AG08395 (cell line): Measurements from ENCODE around the gene SEC24D.
"Not testable (repeated sequence)": the region's sequence is repeated elsewhere in the genome, so short reads cannot be mapped to it uniquely, and the experiment has no call there.

Source experiments
- DNase-seq: peaks from one replicate; pipeline ENCODE4 v3.0.0; 2012; ENCODE audit warnings: mixed read lengths, low spot score

The SEC24D gene

GRCh38 chr4:118811832-118812231, 24.1 kb downstream of the SEC24D start:
- no peak for DNase-seq

- DNase-seq, result peak; percentile 58
Observed at GRCh38 chr4:118810991-118811764, 24.7 kb downstream of the SEC24D start.

- no peak for DNase-seq
Observed at GRCh38 chr4:118807659-118808058, 28.3 kb downstream of the SEC24D start.

- DNase-seq, result no peak
Observed at GRCh38 chr4:118803253-118803652, 32.7 kb downstream of the SEC24D start.

DNA sequence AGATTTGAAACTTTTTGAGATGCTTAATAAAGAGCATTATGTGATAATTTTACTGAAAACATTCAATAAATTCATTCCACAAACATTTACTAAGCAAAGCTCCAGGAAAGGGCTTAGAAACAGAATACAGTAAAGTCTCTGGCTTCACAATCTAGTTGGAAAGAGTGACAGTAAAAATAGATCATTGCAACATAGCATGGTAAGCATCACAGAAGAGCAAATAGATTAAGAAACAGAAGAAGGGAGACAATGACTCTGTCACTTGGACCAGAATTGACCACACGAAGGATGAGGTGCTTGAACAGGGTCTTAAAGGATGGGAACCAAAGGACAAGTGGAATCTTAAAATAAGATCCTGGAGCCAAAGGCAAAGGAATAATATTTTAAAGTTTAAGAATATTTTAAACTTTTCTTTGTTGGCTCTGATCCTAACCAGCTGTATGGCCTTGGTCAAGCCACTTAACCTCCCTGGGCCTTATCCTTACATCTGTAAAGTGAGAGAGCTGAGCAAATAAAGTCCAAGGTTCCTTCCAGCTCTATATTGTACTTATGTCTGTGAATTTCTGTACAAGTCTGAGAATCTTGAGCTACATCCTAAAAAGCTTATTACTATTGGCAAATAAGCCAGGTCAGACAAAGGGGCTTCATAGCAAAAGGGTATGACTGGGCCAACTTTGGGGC, 33.9 kb downstream of the SEC24D start:
- no peak for DNase-seq

GRCh38 chr4:118799231-118799942, 36.5 kb downstream of the SEC24D start:
- no peak for DNase-seq

GRCh38 chr4:118798658-118799057, 37.3 kb downstream of the SEC24D start:
- DNase-seq, result no peak

DNA sequence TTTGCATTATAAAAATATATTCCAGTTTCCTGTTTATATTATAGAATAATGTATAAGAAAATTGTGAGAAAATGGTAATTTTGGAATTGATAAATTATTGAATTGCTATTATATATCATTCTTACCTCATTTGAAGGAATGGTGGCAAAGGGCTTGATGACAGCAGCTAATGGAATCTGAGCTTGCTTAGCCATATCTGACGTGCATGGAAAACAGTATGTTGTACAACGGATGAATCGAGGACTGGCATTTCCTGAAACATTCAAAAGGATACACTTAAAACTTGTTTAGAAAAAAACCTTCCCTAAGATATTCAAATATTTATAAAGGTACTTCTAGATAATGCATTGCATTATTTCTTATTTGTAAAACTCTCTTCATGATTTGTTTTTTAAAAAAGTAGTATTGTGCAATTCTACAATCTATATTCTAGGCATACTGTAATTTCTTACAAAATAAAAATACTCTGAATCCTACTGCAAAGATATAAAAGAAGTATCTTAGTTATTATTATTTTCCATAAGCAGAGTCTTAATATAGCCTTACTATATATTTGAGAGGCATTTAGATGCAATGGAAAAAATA, 38.3 kb downstream of the SEC24D start:
- no peak for DNase-seq

- DNase-seq, result not testable (repeated sequence)
Observed at GRCh38 chr4:118791690-118792446, 44.1 kb downstream of the SEC24D start.

GRCh38 chr4:118790544-118790943, 45.4 kb downstream of the SEC24D start:
- DNase-seq, result no peak

DNA sequence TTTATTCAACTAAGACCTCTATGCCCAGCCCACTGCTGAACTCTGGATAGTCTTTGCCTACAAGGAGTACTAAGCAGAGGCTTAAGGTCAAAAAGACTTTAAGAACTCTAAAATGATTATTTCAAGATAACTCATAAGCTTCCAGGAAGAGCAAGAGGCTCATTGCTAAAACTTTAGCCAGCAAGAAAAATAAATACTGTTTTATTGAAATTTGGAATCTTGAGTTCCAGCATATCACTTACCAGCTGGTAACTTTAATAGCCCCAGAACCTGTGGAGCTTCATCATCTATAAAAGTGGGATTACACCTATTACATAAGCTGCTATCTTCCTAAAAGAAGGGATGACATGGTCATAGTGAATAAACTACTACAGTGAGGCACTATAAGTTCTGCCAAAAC, 47.0 kb downstream of the SEC24D start:
- no peak for DNase-seq

DNA sequence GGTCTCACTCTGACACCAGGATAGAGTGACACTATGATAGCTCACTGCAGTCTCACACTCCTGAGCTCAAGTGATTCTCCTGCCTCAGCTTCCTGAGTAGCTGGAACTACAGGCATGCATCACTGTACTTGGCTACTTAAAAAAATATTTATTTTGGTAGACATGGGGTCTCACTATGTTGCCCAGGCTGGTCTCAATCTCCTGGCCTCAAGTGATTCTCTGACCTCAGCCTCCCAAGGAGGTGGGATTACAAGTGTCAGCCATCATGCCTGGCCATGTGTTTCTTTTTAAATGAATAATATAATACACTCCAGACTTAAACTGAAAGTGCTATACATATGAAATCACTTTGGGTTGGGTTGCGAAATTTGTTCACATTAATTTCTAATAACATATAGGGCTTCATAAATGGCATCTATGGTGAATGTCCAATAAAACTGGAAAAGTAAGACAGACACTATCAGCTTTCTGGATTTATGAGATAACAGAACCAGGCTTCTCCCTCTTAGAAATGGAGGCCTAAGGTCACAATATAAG, 48.0 kb downstream of the SEC24D start:
- DNase-seq, result no peak

- no peak for DNase-seq
Observed at GRCh38 chr4:118784776-118785175, 51.1 kb downstream of the SEC24D start.

DNA sequence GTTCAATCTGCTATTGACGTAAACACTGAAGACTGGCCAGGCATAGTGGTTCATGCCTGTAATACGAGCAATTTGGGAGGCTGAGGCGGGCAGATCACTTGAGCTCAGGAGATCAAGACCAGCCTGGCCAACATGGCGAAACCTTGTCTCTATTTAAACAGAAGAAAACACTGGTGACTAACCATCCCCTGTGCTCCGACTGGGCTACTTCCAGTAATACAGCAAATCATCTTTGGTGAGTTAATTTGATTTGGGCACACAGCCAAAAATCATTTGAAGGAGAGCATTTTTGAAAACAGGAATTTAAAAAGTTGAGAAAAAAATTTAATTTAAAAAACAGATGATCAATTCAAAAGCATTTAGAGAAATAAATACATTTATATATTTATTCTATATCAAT, 52.0 kb downstream of the SEC24D start:
- DNase-seq, result no peak

DNA sequence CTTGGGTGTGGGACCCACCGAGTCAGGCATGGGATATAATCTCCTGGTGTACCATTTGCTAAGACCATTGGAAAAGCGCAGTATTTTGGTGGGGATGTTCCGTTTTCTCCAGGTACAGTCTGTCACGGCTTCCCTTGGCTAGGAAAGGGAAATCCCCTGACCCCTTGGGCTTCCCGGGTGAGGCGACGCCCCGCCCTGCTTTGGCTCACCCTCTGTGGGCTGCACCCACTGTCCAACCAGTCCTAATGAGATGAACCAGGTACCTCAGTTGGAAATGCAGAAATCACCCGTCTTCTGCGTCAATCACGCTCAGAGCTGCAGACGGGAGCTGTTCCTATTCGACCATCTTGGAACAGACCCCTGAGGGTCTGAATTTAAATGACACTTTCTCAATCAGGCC, 53.0 kb downstream of the SEC24D start:
- not testable (repeated sequence) for DNase-seq

DNA sequence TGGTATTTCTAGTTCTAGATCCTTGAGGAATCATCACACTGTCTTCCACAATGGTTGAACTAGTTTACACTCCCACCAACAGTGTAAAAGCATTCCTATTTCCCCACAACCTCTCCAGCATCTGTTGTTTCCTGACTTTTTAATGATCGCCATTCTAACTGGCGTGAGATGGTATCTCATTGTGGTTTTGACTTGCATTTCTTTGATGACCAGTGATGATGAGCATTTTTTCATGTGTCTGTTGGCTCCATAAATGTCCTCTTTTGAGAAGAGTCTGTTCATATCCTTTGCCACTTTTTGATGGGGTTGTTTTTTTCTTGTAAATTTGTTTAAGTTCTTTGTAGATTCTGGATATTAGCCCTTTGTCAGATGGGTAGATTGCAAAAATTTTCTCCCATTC, 58.3 kb downstream of the SEC24D start:
- DNase-seq, result not testable (repeated sequence)

- DNase-seq, result not testable (repeated sequence)
Observed at GRCh38 chr4:118776955-118777640, 58.8 kb downstream of the SEC24D start.

DNA sequence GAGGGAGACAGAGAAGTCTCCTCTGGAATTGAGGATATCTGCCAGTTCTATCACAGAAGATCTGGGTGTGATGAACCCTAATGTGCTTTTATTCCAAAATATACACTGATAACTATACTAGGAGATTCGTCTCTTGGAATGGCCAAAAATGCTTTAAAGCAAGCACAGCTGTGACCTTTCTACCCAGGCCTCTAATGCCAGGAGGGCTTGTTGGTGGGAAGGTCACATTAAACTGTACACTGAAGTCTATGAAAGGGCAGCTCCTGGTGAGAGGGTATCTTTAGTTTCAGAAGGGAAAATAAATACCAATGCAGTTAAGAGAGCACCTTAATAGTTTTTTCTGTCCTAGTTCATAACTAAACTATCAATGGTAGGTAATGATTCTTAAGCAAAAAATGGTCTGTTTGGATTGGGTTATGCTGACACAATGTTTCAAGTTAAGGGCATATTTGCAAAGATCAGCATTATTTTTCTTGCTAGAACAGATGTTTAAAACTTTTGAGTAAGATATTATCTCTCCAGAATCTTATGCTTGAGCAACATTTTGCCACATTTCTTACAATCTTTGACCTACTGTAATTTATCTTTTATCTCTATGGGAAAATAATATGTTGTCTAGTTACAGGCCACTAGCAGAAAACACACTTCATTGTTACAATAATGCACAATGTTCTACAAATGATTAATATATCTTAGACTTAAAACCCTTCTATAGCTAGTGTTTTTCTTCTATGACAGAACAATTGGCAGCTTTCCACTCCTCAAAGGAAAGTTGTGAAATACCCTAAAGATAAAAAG, 59.6 kb downstream of the SEC24D start:
- DNase-seq, result no peak

DNA sequence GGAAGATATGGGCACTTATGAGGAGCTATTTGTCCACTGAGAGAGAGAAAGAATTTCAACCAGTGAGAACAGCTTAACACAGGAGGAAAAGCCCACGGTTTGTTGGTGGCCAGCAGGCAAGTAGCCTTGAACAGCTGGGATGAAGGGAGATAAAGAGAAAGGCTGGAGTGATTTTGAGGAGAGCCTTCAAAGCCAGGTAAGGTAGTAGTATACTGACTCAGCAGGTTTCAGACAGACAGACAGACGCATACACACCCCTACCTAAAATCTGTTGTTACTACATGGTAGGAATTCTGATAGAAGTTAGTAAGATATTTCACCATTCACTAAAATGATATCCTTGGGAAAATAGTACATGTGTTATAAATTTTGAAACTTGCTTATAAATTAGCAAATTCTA, 60.5 kb downstream of the SEC24D start:
- DNase-seq, result no peak

GRCh38 chr4:118774989-118775388, 60.9 kb downstream of the SEC24D start:
- DNase-seq, result no peak
